Fibroblast of pulmonary artery (primary cell): Measurements from ENCODE around the gene HERC3.

Source experiments
- DNase-seq: peaks from one replicate; pipeline ENCODE4 v3.0.0-alpha.2; 2010; ENCODE audit warnings: low read depth
- H3K4me3 ChIP-seq: replicated peaks from 2 replicates; pipeline ENCODE4 v1.5.1; 2011; ENCODE audit warnings: low read depth, mild to moderate bottlenecking, control low read depth, low read length, moderate library complexity
- TF ChIP-seq, protein P1 (sequence below): IDR thresholded peaks from 2 replicates; pipeline ENCODE4 v1.5.1; 2011; ENCODE audit warnings: mild to moderate bottlenecking, control low read depth, low read length, inconsistent platforms; ENCODE audit errors: missing control alignments

HERC3 gene

DNA sequence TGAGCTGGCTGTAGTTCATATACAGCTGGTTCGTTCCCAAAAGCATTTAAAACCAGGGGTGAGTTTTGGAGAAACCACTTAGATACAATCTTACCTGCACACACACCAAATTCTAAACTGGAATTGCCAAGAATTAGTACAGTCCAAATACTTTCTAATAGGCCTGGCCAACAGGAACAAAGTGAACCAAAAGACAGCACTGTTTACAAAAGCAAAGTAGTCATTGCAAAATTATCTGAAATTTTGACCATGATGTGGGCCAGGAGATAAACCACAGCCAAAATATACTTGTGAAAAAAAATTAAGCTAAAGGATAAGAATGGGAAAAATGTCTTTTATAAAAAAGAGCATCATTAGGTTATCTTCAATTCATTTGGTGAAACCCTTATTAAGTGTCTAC lies 143.3 kb downstream of the HERC3 start:
- DNase-seq: peak; percentile 13
- H3K4me3 ChIP-seq: no peak overlapping the region
- TF ChIP-seq, protein P1, sequence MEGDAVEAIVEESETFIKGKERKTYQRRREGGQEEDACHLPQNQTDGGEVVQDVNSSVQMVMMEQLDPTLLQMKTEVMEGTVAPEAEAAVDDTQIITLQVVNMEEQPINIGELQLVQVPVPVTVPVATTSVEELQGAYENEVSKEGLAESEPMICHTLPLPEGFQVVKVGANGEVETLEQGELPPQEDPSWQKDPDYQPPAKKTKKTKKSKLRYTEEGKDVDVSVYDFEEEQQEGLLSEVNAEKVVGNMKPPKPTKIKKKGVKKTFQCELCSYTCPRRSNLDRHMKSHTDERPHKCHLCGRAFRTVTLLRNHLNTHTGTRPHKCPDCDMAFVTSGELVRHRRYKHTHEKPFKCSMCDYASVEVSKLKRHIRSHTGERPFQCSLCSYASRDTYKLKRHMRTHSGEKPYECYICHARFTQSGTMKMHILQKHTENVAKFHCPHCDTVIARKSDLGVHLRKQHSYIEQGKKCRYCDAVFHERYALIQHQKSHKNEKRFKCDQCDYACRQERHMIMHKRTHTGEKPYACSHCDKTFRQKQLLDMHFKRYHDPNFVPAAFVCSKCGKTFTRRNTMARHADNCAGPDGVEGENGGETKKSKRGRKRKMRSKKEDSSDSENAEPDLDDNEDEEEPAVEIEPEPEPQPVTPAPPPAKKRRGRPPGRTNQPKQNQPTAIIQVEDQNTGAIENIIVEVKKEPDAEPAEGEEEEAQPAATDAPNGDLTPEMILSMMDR: no peak

DNA sequence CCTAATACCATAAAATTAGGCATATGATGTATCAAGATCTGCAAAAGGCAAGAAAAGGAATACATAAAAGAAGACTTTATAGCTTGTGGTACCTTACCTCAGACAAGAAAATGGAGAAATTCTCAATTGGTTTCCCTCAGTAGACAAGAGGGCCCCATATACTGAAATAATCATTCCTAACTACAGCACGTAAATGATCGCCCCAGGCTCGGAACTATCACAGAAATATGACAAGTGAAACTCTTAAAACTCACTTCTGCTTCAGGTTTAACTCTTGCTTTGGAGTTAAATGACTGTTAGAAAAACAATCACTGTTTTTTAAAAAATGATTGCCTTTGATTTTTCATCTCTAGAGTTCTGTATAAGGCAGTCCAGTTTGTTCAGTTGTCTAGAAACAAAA lies 144.0 kb downstream of the HERC3 start:
- TF ChIP-seq, protein P1: no peak
- H3K4me3 ChIP-seq: no peak overlapping the region
- DNase-seq: no peak

GRCh38 chr4:88737307-88737941 lies 145.1 kb downstream of the HERC3 start:
- H3K4me3 ChIP-seq: no peak overlapping the region
- no peak for DNase-seq

DNA sequence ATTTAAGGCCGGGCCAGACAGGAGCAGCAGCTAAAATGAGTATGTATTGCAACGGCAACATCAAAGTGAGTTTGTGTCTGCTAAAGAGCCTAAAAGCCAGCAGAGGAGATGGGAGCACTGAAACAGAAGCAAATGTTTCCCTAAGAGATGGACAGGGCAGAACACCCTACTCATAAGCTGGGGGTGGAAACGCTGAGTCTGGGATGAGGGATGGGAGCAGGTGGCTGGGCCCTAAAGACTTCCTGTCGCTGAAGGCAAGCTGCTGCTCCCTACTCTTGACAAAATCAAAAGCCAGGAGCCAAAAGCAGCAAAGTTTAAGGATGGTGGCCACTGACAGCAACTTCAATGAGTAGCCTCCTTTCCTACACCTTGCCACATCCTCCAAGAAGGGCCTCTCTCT lies 145.9 kb downstream of the HERC3 start:
- TF ChIP-seq, protein P1: no peak

More at GRCh38 chr4:88737307-88737941, 145.1 kb downstream of the HERC3 start:
- TF ChIP-seq, protein P1: no peak

DNA sequence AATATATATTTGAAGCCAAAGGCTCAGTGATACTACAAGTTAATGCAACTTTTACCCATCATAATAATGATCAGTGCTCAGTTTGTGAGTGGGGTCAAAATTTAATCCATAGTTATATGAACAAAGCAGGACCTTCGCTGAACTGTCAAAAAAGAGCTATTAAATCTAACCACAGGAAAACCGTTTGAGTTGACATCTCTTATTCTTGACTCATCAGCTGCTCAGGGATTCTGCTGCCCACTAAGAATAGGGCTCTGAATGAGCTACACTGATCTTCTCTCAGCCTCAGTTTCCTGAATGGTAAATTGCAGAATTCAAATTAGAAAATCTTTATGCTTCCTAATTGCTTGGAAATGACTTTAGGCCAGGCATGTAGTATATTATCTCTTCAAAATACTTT lies 150.3 kb downstream of the HERC3 start:
- TF ChIP-seq, protein P1: no peak
- DNase-seq: no peak
- H3K4me3 ChIP-seq: no peak overlapping the region

More for the DNA sequence above, 145.9 kb downstream of the HERC3 start:
- H3K4me3 ChIP-seq: no peak overlapping the region
- DNase-seq: no peak

DNA sequence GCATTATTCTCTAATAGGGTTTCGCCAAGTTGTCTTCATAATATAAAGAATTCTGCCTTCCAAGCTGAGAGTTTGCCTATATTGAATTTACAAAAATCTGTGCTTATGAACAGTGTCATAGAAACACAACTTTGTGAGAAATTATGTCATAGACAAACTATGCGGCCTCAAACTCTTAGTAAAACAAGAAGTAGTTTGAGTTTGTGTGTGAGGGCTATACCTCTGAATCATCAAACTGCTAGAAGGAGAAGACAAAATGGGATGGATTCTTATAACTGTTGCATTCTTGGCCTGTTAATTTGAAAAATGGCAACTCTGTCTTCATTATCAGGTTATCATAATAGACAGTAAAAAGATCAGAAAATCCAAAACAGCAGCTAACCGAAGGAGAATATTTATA lies 151.4 kb downstream of the HERC3 start:
- peak; percentile 66 for DNase-seq
- no peak overlapping the region for H3K4me3 ChIP-seq
- TF ChIP-seq, protein P1: no peak

DNA sequence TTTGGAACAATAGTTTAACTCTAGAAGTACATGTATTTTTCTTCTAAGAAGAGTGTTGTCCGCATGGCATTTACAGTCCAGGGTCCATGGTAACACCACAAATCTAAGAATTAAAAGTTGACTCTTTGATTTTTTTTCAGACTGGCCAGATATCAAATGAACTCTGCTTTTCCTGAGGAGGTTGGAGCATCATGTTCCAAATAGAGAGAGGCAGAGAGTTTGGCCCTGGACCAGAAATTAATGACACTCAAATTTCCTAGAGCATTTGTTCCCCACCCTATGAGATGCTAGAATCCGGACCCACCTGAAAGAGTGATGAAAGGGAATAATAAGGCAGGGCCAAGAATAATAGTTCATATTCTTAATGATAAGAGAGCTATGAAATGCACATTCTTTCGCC lies 152.3 kb downstream of the HERC3 start:
- H3K4me3 ChIP-seq: no peak overlapping the region
- TF ChIP-seq, protein P1: no peak
- no peak for DNase-seq
